ENCODE data around the gene SLC26A1.

DNA sequence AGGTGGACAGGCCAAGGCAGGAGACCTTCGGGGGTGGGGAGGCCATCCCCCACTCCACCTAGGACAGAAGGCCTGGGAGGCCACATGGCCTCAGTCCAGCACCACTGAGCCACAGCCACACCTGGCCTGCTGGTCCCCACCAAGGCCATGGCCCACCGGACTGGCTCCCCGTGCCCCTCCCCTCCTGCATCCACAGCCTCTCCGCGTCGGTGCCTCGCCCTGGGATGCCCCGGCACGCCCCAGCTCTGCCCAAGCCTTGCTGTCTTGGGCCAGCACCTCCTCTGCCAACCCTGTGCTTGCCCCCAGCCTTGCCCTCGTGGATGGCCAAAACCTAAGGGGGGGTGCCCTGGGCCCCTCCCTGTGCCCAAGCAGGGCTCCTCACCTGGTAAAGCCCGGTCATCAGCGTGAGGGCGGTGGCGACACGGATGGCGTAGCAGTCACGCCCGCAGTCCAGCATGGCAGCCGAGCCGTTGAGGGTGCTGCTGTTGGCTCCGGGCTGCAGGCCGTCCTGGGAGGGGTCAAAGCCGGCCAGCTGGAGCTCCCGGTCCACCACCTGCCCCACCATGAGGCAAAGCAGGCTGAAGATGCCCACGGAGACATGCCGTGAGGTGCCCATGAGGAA lies 2.3 kb downstream of the SLC26A1 start:
- no peak for TF ChIP-seq POLR2A (IDR thresholded peaks at IDR 0.05)
- no peak for TF ChIP-seq CTCF (IDR thresholded peaks at IDR 0.05)
